Activated naive CD8-positive, alpha-beta T cell treated with anti-CD3 and anti-CD28 coated beads, Interleukin-2, amount 50 U/mL, for 24 hours (primary cell): ENCODE data around the gene LRMDA.

Source experiments
- ATAC-seq: fragments of 150-1000 bp; cut with Tn5 transposase; one replicate; pipeline ENCODE4 v1.10.0; 2021
- DNase-seq: peaks from one replicate; pipeline ENCODE4 v3.0.0; 2021
- H3K27ac Mint-ChIP-seq: one replicate; pipeline ENCODE4 v1.8.0; 2021; ENCODE audit warnings: mild to moderate bottlenecking, mixed read lengths
- H3K27me3 Mint-ChIP-seq: one replicate; pipeline ENCODE4 v1.8.0; 2021; ENCODE audit warnings: mixed read lengths
- H3K36me3 Mint-ChIP-seq: one replicate; pipeline ENCODE4 v1.8.0; 2021; ENCODE audit warnings: low read depth, mixed read lengths
- H3K4me1 Mint-ChIP-seq: one replicate; pipeline ENCODE4 v1.8.0; 2021; ENCODE audit warnings: mixed read lengths
- H3K4me3 Mint-ChIP-seq: one replicate; pipeline ENCODE4 v1.8.0; 2021; ENCODE audit warnings: mild to moderate bottlenecking, moderate library complexity, mixed read lengths
- H3K9me3 Mint-ChIP-seq: one replicate; pipeline ENCODE4 v1.8.0; 2021; ENCODE audit warnings: mixed read lengths

LRMDA gene

GRCh38 chr10:76436401-76436811 is 1005.0 kb downstream of the LRMDA start:
- DNase-seq (no peak), ATAC-seq (no peak)
- Mint-ChIP-seq H3K9me3 (no peaks in the 10 kb centered on the region), H3K4me3 (no peak overlapping the region), H3K36me3 (no peaks in the 10 kb centered on the region), H3K27me3 (no peaks in the 10 kb centered on the region), H3K27ac (no peak overlapping the region), H3K4me1 (no peaks in the 10 kb centered on the region)

GRCh38 chr10:76436981-76437380 is 1005.6 kb downstream of the LRMDA start:
- Mint-ChIP-seq H3K36me3 (no peaks in the 10 kb centered on the region), H3K27me3 (no peaks in the 10 kb centered on the region), H3K4me1 (no peaks in the 10 kb centered on the region), H3K4me3 (no peak overlapping the region), H3K9me3 (no peaks in the 10 kb centered on the region), H3K27ac (no peak overlapping the region)
- DNase-seq (no peak), ATAC-seq (no peak)

GRCh38 chr10:76440426-76440825 is 1009.0 kb downstream of the LRMDA start:
- H3K27ac Mint-ChIP-seq = no peak overlapping the region

GRCh38 chr10:76442113-76442512 is 1010.7 kb downstream of the LRMDA start:
- Mint-ChIP-seq H3K4me1 (no peaks in the 10 kb centered on the region), H3K9me3 (no peaks in the 10 kb centered on the region), H3K27me3 (no peaks in the 10 kb centered on the region), H3K4me3 (no peak overlapping the region), H3K27ac (no peak overlapping the region), H3K36me3 (no peaks in the 10 kb centered on the region)
- ATAC-seq (no peak), DNase-seq (no peak)

More at GRCh38 chr10:76440426-76440825, 1009.0 kb downstream of the LRMDA start:
- Mint-ChIP-seq H3K36me3 (no peaks in the 10 kb centered on the region), H3K9me3 (no peaks in the 10 kb centered on the region), H3K4me3 (no peak overlapping the region), H3K4me1 (no peaks in the 10 kb centered on the region), H3K27me3 (no peaks in the 10 kb centered on the region)
- DNase-seq (no peak), ATAC-seq (no peak)

- ATAC-seq (no peak), DNase-seq (no peak)
- H3K27ac Mint-ChIP-seq = no peak overlapping the region
- no peaks in the 10 kb centered on the region for H3K36me3 Mint-ChIP-seq
- H3K9me3 Mint-ChIP-seq = no peaks in the 10 kb centered on the region
- no peak overlapping the region for H3K4me3 Mint-ChIP-seq
- H3K4me1 Mint-ChIP-seq = no peaks in the 10 kb centered on the region
- H3K27me3 Mint-ChIP-seq = no peaks in the 10 kb centered on the region
Observed at GRCh38 chr10:76444034-76444800, 1012.8 kb downstream of the LRMDA start.

DNA sequence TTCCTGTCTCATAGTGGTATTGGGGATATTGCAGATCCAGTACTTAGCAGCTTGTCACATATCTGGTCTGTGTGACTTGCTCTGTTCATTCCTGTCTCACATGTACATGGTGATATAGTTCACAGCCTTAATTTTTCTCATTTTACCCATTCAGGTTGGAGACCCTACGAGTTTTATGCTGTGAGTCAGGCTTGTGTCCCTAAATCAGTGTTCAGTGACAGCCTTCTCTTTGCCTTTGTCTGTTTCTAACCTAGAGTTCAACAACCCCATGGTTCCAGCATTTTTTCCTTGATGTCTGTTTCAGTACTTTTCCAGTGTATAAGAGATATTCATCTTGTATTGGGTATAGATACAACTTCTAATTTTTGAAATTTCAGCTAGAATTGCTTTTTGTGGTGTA is 1016.2 kb downstream of the LRMDA start:
- Mint-ChIP-seq H3K27ac (no peak overlapping the region), H3K9me3 (no peaks in the 10 kb centered on the region), H3K27me3 (no peaks in the 10 kb centered on the region), H3K4me3 (no peak overlapping the region), H3K4me1 (no peaks in the 10 kb centered on the region), H3K36me3 (no peaks in the 10 kb centered on the region)
- DNase-seq (no peak), ATAC-seq (no peak)

DNA sequence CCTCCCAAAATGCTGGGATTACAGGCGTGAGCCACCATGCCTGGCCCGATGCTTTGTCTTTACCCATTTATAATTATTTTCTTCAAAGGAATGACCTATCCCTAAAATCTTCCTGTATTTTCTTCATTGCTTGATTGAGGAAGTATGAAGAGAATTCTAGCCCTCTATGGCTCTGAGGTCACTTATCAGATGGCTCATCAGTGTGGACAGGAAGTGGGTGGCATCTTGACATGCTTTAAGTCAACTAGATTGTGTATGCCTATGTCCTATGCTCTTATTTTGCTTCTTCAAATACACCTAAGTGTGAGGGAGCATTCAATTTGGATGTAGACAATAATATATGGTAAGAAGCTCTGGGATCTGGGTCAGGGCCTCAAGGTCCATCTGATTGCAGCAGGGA is 1020.5 kb downstream of the LRMDA start:
- Mint-ChIP-seq H3K27ac (no peak overlapping the region), H3K4me1 (no peaks in the 10 kb centered on the region), H3K4me3 (no peak overlapping the region), H3K36me3 (no peaks in the 10 kb centered on the region), H3K27me3 (no peaks in the 10 kb centered on the region), H3K9me3 (no peaks in the 10 kb centered on the region)
- DNase-seq = no peak
- ATAC-seq = no peak

- no peak for DNase-seq
Observed at GRCh38 chr10:76453332-76453731, 1021.9 kb downstream of the LRMDA start.

GRCh38 chr10:76453997-76454396 is 1022.6 kb downstream of the LRMDA start:
- ATAC-seq = no peak
- no peak for DNase-seq
- no peaks in the 10 kb centered on the region for H3K36me3 Mint-ChIP-seq
- no peaks in the 10 kb centered on the region for H3K27me3 Mint-ChIP-seq
- H3K9me3 Mint-ChIP-seq = no peaks in the 10 kb centered on the region
- no peak overlapping the region for H3K4me3 Mint-ChIP-seq
- H3K4me1 Mint-ChIP-seq = no peaks in the 10 kb centered on the region
- no peak overlapping the region for H3K27ac Mint-ChIP-seq

More at GRCh38 chr10:76453332-76453731, 1021.9 kb downstream of the LRMDA start:
- no peak overlapping the region for H3K4me3 Mint-ChIP-seq
- H3K9me3 Mint-ChIP-seq = no peaks in the 10 kb centered on the region
- H3K27me3 Mint-ChIP-seq = no peaks in the 10 kb centered on the region
- no peaks in the 10 kb centered on the region for H3K4me1 Mint-ChIP-seq
- no peak for ATAC-seq
- H3K36me3 Mint-ChIP-seq = no peaks in the 10 kb centered on the region
- H3K27ac Mint-ChIP-seq = no peak overlapping the region

GRCh38 chr10:76454506-76455140 is 1023.2 kb downstream of the LRMDA start:
- DNase-seq (no peak), ATAC-seq (no peak)
- Mint-ChIP-seq H3K4me1 (no peaks in the 10 kb centered on the region), H3K27me3 (no peaks in the 10 kb centered on the region), H3K9me3 (no peaks in the 10 kb centered on the region), H3K27ac (no peak overlapping the region), H3K36me3 (no peaks in the 10 kb centered on the region), H3K4me3 (no peak overlapping the region)

DNA sequence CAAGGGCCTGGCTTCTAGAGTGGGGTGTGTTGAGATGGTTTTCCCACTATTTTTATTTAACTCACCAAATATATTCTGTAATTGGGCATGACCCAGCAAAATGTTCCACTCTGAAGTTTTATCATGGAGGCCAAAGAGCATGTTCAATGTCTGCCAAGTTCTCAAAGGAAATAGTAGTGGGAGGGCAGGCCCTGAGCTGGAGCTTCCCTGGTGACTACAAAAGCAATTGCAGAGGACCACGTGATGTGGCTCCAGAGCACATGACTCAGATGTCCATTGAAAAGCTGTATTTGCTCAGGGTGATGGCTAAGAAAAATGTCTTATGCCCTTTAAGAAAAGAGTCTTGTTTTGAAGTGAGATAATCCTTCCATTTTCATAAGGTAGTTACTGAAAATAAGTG is 1024.8 kb downstream of the LRMDA start:
- H3K27me3 Mint-ChIP-seq = no peaks in the 10 kb centered on the region
- no peak for DNase-seq
- no peak overlapping the region for H3K27ac Mint-ChIP-seq
- H3K9me3 Mint-ChIP-seq = no peaks in the 10 kb centered on the region
- H3K4me1 Mint-ChIP-seq = no peaks in the 10 kb centered on the region
- no peak overlapping the region for H3K4me3 Mint-ChIP-seq
- no peaks in the 10 kb centered on the region for H3K36me3 Mint-ChIP-seq
- no peak for ATAC-seq

DNA sequence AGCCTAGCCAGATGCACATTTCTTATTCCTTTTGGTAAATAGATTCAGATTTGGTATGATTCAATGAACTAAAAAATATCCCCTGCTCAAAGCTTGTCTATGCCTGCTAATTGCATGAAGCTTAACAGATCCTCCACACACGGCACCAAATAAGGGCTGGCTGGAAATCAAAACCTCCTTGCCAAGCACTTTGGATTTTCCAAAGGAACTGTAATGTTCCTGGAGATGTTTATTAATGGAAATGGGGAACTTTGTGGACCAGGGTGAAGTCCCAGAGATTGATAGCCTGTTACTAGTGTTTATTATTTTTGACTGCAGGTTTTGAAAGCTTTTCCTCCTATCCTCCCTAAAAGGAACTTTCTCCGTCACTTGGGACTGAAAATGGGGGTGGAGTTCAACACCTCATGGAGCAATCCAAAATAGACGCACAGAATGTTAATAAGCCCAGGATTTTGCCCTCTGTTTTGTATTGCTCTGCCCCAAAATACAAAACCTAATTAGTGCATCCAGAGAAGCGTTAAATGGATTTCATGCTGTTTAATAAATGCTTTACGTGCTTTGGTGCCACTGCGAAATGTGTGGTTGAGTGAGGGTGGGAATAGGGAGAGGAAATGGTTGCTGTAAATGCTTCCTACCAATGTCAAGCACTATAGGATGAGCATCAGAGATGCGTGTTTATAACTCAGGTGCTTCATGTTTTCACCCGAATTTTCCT is 1027.7 kb downstream of the LRMDA start:
- Mint-ChIP-seq H3K36me3 (no peaks in the 10 kb centered on the region), H3K4me1 (no peaks in the 10 kb centered on the region), H3K27me3 (no peaks in the 10 kb centered on the region), H3K4me3 (no peak overlapping the region), H3K9me3 (peaks cover 5% of the 10 kb centered on the region), H3K27ac (no peak overlapping the region)
- DNase-seq (no peak), ATAC-seq (no peak)

- peaks cover 5% of the 10 kb centered on the region for H3K9me3 Mint-ChIP-seq
- no peak for DNase-seq
- no peaks in the 10 kb centered on the region for H3K36me3 Mint-ChIP-seq
- no peak overlapping the region for H3K4me3 Mint-ChIP-seq
- H3K4me1 Mint-ChIP-seq = no peaks in the 10 kb centered on the region
- ATAC-seq = no peak
- H3K27ac Mint-ChIP-seq = no peak overlapping the region
- no peaks in the 10 kb centered on the region for H3K27me3 Mint-ChIP-seq
Observed at GRCh38 chr10:76461024-76461423, 1029.6 kb downstream of the LRMDA start.

DNA sequence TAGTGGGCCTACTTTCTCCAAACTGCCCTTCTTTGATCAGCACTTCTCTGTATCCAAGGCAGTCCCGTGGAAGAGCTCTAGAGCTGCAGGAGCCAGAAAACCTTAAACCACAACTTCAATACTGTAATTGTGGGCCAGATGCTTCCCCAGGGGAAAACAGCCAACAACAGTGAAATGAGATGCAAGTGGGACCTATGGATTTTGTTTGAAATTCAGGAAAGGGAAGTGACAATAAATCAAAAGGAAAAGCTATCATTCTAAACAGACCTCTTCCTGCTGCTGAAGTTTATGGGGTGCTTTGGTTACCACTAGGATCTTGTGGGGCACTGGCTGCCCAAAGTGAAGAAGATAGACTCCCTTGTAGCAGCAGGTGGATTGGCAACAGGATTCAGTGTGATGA is 1031.7 kb downstream of the LRMDA start:
- no peak for ATAC-seq
- Mint-ChIP-seq H3K4me3 (no peak overlapping the region), H3K4me1 (no peaks in the 10 kb centered on the region), H3K27ac (no peak overlapping the region), H3K36me3 (no peaks in the 10 kb centered on the region), H3K27me3 (no peaks in the 10 kb centered on the region), H3K9me3 (peaks cover 5% of the 10 kb centered on the region)
- no peak for DNase-seq
